Mucosa of stomach (tissue), 1 donor: ENCODE measurements around the gene ATP13A1.

Experiments used
- H3K27me3 ChIP-seq: one replicate; pipeline ENCODE4 v1.7.0; 2013; ENCODE audit warnings: mild to moderate bottlenecking, low read length; ENCODE audit not compliant: control insufficient read depth, insufficient read depth
- H3K36me3 ChIP-seq: one replicate; pipeline ENCODE4 v1.7.0; 2013; ENCODE audit warnings: low read length; ENCODE audit not compliant: control insufficient read depth, insufficient read depth
- H3K4me1 ChIP-seq: one replicate; pipeline ENCODE4 v1.7.0; 2013; ENCODE audit warnings: mild to moderate bottlenecking, low read length; ENCODE audit not compliant: control insufficient read depth, insufficient read depth
- H3K4me3 ChIP-seq: one replicate; pipeline ENCODE4 v1.7.0; 2013; ENCODE audit warnings: low read length
- H3K9ac ChIP-seq: one replicate; pipeline ENCODE4 v1.7.0; 2013; ENCODE audit warnings: mild to moderate bottlenecking, low read length, moderate library complexity
- H3K9me3 ChIP-seq: one replicate; pipeline ENCODE4 v1.7.0; 2013; ENCODE audit warnings: mild to moderate bottlenecking, low read length, moderate library complexity; ENCODE audit not compliant: control insufficient read depth
- donor health status: Pancreatic carcinoma.

The ATP13A1 gene

GRCh38 chr19:19634516-19635312 is 28.8 kb downstream of the ATP13A1 start:
- H3K9me3 ChIP-seq: no peaks in the 10 kb centered on the region
- H3K27me3 ChIP-seq: no peaks in the 10 kb centered on the region
- no peaks in the 10 kb centered on the region for H3K4me1 ChIP-seq
- no peaks in the 10 kb centered on the region for H3K36me3 ChIP-seq
- H3K9ac ChIP-seq: no peak overlapping the region
- H3K4me3 ChIP-seq: no peak overlapping the region

- no peaks in the 10 kb centered on the region for H3K36me3 ChIP-seq
- H3K27me3 ChIP-seq: no peaks in the 10 kb centered on the region
- no peaks in the 10 kb centered on the region for H3K4me1 ChIP-seq
- no peak overlapping the region for H3K4me3 ChIP-seq
- no peak overlapping the region for H3K9ac ChIP-seq
- H3K9me3 ChIP-seq: no peaks in the 10 kb centered on the region
Observed at GRCh38 chr19:19633711-19634515, 29.6 kb downstream of the ATP13A1 start.

GRCh38 chr19:19632661-19633060 is 30.8 kb downstream of the ATP13A1 start:
- H3K36me3 ChIP-seq: no peaks in the 10 kb centered on the region
- no peaks in the 10 kb centered on the region for H3K27me3 ChIP-seq
- no peaks in the 10 kb centered on the region for H3K9me3 ChIP-seq
- no peak overlapping the region for H3K4me3 ChIP-seq
- peaks cover under 1% of the 10 kb centered on the region for H3K4me1 ChIP-seq
- H3K9ac ChIP-seq: no peak overlapping the region

GRCh38 chr19:19631346-19631745 is 32.1 kb downstream of the ATP13A1 start:
- Histone ChIP-seq H3K9ac (no peak overlapping the region), H3K4me1 (peaks cover 13% of the 10 kb centered on the region), H3K27me3 (no peaks in the 10 kb centered on the region), H3K36me3 (no peaks in the 10 kb centered on the region), H3K4me3 (no peak overlapping the region), H3K9me3 (no peaks in the 10 kb centered on the region)

GRCh38 chr19:19630426-19630825 is 33.0 kb downstream of the ATP13A1 start:
- Histone ChIP-seq H3K4me1 (peaks cover 13% of the 10 kb centered on the region), H3K27me3 (no peaks in the 10 kb centered on the region), H3K9me3 (no peaks in the 10 kb centered on the region), H3K36me3 (no peaks in the 10 kb centered on the region), H3K9ac (no peak overlapping the region), H3K4me3 (no peak overlapping the region)

GRCh38 chr19:19630062-19630414 is 33.4 kb downstream of the ATP13A1 start:
- Histone ChIP-seq H3K4me1 (peaks cover 13% of the 10 kb centered on the region), H3K36me3 (no peaks in the 10 kb centered on the region), H3K9me3 (no peaks in the 10 kb centered on the region), H3K27me3 (no peaks in the 10 kb centered on the region), H3K4me3 (no peak overlapping the region), H3K9ac (no peak overlapping the region)

- Histone ChIP-seq H3K27me3 (no peaks in the 10 kb centered on the region), H3K4me1 (peaks cover 13% of the 10 kb centered on the region), H3K4me3 (no peak overlapping the region), H3K36me3 (no peaks in the 10 kb centered on the region), H3K9me3 (no peaks in the 10 kb centered on the region), H3K9ac (peak overlapping the region; percentile 75)
Observed at GRCh38 chr19:19628501-19629134, 34.9 kb downstream of the ATP13A1 start.

- peak within 1 kb of the TSS; percentile 46 for H3K4me3 ChIP-seq
- H3K9me3 ChIP-seq: no peaks in the 10 kb centered on the region
- peak within 1 kb of the TSS; percentile 84 for H3K9ac ChIP-seq
- peaks cover 13% of the 10 kb centered on the region for H3K4me1 ChIP-seq
- H3K36me3 ChIP-seq: no peaks in the 10 kb centered on the region
- no peaks in the 10 kb centered on the region for H3K27me3 ChIP-seq
Observed at GRCh38 chr19:19627621-19628500, 35.6 kb downstream of the ATP13A1 start, which contains the start of gene LPAR2. Gene LPAR2, minus strand, starts transcription at chr19:19628220. Its CDS starts 945 bp downstream, at chr19:19627275.

- H3K9ac ChIP-seq: peak overlapping the region; percentile 84
- no peaks in the 10 kb centered on the region for H3K36me3 ChIP-seq
- no peaks in the 10 kb centered on the region for H3K27me3 ChIP-seq
- H3K4me1 ChIP-seq: peaks cover 13% of the 10 kb centered on the region
- peak overlapping the region; percentile 46 for H3K4me3 ChIP-seq
- no peaks in the 10 kb centered on the region for H3K9me3 ChIP-seq
Observed at GRCh38 chr19:19626516-19627472, 36.7 kb downstream of the ATP13A1 start.

- H3K36me3 ChIP-seq: no peaks in the 10 kb centered on the region
- H3K4me1 ChIP-seq: peaks cover 18% of the 10 kb centered on the region
- H3K27me3 ChIP-seq: no peaks in the 10 kb centered on the region
- H3K9me3 ChIP-seq: no peaks in the 10 kb centered on the region
- H3K4me3 ChIP-seq: no peak overlapping the region
- H3K9ac ChIP-seq: no peak overlapping the region
Observed at GRCh38 chr19:19624032-19624570, 39.4 kb downstream of the ATP13A1 start.
